Measurements from ENCODE around the gene ART3.

Gene ART3

DNA sequence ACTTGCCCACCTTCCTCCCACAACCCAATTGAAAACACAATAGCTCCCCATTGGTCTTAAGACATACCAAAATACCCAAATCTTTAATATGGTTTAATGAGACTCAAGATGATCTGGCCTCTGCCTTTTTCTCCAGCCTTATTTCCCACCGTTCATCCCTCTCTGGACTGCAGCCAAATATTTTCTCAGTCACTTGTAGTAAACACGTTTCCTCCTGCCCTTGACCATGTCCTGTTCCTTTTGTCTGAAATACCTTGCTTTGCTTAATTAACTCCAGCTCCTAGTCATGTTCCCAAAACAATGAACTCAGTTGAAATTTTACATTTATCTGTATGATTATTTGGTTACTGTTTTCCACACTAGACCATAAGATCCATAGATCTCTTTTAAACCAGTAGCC, 82.1 kb downstream of the ART3 start:
- POLR2A ChIA-PET, result no interaction called here
- CTCF ChIA-PET, result interaction anchor here (0.8 kb wide), 1 partner anchor 23 kb away, joined by 3 read pairs; no protein-coding TSS in a partner anchor

DNA sequence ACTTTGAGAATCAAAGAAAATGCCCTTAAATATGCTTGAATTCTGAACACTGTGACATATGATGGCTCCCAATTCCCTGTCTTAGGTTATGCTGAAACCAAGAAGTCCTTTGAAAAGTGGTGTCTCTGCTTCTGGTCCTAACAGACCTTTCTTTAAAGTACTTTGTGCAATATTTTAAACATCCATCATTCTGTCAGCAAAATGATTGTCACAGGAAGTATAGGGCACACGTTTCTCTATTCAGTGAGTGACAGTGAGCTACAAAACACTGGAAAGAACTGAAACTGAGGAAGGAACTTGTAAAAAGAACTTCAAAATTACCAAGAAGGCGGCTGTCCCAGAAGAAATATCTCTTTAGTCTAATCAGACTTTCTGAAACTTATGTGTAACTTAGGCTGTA, 85.8 kb downstream of the ART3 start:
- no peak overlapping the region for H3K27ac ChIP-seq (ENCODE audit: extremely low read depth, low read depth, low read length)
- H3K4me1 ChIP-seq (ENCODE audit: control insufficient read depth, insufficient read depth, low read length), result no peaks in the 10 kb centered on the region
- no peak for TF ChIP-seq ZNF138 (tag by site-specific recombination; IDR thresholded peaks at IDR 0.05; ENCODE audit: borderline replicate concordance)
- TF ChIP-seq, protein P1, sequence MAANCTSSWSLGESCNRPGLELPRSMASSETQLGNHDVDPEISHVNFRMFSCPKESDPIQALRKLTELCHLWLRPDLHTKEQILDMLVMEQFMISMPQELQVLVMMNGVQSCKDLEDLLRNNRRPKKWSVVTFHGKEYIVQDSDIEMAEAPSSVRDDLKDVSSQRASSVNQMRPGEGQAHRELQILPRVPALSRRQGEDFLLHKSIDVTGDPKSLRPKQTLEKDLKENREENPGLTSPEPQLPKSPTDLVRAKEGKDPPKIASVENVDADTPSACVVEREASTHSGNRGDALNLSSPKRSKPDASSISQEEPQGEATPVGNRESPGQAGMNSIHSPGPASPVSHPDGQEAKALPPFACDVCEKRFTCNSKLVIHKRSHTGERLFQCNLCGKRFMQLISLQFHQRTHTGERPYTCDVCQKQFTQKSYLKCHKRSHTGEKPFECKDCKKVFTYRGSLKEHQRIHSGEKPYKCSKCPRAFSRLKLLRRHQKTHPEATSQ (tag by site-specific recombination; IDR thresholded peaks at IDR 0.05), result no peak
- TF ChIP-seq, protein P2, sequence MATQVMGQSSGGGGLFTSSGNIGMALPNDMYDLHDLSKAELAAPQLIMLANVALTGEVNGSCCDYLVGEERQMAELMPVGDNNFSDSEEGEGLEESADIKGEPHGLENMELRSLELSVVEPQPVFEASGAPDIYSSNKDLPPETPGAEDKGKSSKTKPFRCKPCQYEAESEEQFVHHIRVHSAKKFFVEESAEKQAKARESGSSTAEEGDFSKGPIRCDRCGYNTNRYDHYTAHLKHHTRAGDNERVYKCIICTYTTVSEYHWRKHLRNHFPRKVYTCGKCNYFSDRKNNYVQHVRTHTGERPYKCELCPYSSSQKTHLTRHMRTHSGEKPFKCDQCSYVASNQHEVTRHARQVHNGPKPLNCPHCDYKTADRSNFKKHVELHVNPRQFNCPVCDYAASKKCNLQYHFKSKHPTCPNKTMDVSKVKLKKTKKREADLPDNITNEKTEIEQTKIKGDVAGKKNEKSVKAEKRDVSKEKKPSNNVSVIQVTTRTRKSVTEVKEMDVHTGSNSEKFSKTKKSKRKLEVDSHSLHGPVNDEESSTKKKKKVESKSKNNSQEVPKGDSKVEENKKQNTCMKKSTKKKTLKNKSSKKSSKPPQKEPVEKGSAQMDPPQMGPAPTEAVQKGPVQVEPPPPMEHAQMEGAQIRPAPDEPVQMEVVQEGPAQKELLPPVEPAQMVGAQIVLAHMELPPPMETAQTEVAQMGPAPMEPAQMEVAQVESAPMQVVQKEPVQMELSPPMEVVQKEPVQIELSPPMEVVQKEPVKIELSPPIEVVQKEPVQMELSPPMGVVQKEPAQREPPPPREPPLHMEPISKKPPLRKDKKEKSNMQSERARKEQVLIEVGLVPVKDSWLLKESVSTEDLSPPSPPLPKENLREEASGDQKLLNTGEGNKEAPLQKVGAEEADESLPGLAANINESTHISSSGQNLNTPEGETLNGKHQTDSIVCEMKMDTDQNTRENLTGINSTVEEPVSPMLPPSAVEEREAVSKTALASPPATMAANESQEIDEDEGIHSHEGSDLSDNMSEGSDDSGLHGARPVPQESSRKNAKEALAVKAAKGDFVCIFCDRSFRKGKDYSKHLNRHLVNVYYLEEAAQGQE (tag by site-specific recombination; IDR thresholded peaks at IDR 0.05), result no peak
- TF ChIP-seq, protein P3, sequence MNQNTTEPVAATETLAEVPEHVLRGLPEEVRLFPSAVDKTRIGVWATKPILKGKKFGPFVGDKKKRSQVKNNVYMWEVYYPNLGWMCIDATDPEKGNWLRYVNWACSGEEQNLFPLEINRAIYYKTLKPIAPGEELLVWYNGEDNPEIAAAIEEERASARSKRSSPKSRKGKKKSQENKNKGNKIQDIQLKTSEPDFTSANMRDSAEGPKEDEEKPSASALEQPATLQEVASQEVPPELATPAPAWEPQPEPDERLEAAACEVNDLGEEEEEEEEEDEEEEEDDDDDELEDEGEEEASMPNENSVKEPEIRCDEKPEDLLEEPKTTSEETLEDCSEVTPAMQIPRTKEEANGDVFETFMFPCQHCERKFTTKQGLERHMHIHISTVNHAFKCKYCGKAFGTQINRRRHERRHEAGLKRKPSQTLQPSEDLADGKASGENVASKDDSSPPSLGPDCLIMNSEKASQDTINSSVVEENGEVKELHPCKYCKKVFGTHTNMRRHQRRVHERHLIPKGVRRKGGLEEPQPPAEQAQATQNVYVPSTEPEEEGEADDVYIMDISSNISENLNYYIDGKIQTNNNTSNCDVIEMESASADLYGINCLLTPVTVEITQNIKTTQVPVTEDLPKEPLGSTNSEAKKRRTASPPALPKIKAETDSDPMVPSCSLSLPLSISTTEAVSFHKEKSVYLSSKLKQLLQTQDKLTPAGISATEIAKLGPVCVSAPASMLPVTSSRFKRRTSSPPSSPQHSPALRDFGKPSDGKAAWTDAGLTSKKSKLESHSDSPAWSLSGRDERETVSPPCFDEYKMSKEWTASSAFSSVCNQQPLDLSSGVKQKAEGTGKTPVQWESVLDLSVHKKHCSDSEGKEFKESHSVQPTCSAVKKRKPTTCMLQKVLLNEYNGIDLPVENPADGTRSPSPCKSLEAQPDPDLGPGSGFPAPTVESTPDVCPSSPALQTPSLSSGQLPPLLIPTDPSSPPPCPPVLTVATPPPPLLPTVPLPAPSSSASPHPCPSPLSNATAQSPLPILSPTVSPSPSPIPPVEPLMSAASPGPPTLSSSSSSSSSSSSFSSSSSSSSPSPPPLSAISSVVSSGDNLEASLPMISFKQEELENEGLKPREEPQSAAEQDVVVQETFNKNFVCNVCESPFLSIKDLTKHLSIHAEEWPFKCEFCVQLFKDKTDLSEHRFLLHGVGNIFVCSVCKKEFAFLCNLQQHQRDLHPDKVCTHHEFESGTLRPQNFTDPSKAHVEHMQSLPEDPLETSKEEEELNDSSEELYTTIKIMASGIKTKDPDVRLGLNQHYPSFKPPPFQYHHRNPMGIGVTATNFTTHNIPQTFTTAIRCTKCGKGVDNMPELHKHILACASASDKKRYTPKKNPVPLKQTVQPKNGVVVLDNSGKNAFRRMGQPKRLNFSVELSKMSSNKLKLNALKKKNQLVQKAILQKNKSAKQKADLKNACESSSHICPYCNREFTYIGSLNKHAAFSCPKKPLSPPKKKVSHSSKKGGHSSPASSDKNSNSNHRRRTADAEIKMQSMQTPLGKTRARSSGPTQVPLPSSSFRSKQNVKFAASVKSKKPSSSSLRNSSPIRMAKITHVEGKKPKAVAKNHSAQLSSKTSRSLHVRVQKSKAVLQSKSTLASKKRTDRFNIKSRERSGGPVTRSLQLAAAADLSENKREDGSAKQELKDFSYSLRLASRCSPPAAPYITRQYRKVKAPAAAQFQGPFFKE (tag by site-specific recombination; IDR thresholded peaks at IDR 0.05; ENCODE audit: borderline replicate concordance), result no peak
- H3K4me3 ChIP-seq (ENCODE audit: low read depth, low read length), result no peak overlapping the region
- ChIA-PET CTCF (interaction anchor here (1.5 kb wide), 1 partner anchor 20 kb away, joined by 5 read pairs; no protein-coding TSS in a partner anchor), POLR2A (no interaction called here)
- H3K36me3 ChIP-seq (ENCODE audit: control insufficient read depth in 2 of 2, insufficient read depth in 1 of 2, low read length in 2 of 2), result peaks cover 0 to 44% of the 10 kb centered on the region in 2 experiments; a peak in 1 of 3 replicates
- no peaks in the 10 kb centered on the region for H3K9me3 ChIP-seq (ENCODE audit: control insufficient read depth, insufficient read depth, low read depth, low read length)

More for the DNA sequence above, 82.1 kb downstream of the ART3 start:
- Histone ChIP-seq H3K4me1 (ENCODE audit: control insufficient read depth, insufficient read depth, low read length) (no peaks in the 10 kb centered on the region), H3K9me3 (ENCODE audit: control insufficient read depth, insufficient read depth, low read depth, low read length) (no peaks in the 10 kb centered on the region), H3K27ac (ENCODE audit: extremely low read depth, low read depth, low read length) (no peak overlapping the region), H3K36me3 (ENCODE audit: control insufficient read depth in 2 of 2, insufficient read depth in 1 of 2, low read length in 2 of 2) (peaks cover 0 to 15% of the 10 kb centered on the region in 2 experiments; a peak in 1 of 3 replicates), H3K4me3 (ENCODE audit: low read depth, low read length) (no peak overlapping the region)
- no peak for TF ChIP-seq ZFHX2 (tag by site-specific recombination; conservative IDR thresholded peaks at IDR 0.05)
